Right atrium auricular region (tissue), 2 donors: ENCODE measurements around the gene ROR2. TPM values are rescaled to one million over a fixed set of nuclear protein-coding genes. Genes with fewer than 3 reads are reported as not detected.
A peak's percentile ranks its signal among the peaks of the same experiment; 100 is the strongest.

ENCODE experiments used
- DNase-seq: peaks from one replicate; pipeline ENCODE4 v3.0.0-alpha.2; 2019; ENCODE audit warnings: low spot score
- H3K27ac ChIP-seq, 2 donors: fragments of 200-600 bp; sonication (generic); 1 replicate in 1 of 2; 2 replicates in 1 of 2; pipeline ENCODE4 v1.5.1; 2016 to 2019
- H3K27me3 ChIP-seq, 2 donors: fragments of 200-600 bp; sonication (generic); one replicate each; pipeline versions ENCODE4 v1.5.1 to v1.6.0; 2017 to 2019
- H3K36me3 ChIP-seq: fragments of 200-600 bp; sonication (generic); one replicate; pipeline ENCODE4 v1.5.1; 2016
- H3K4me1 ChIP-seq, 2 donors: fragments of 200-600 bp; sonication (generic); one replicate each; pipeline versions ENCODE4 v1.5.1 to v1.6.0; 2017 to 2019
- H3K4me3 ChIP-seq, 2 donors: fragments of 200-600 bp; sonication (generic); 1 replicate in 1 of 2; 2 replicates in 1 of 2; pipeline ENCODE4 v1.5.1; 2017 to 2019; ENCODE audit warnings: mild to moderate bottlenecking in 1 of 2, moderate library complexity in 1 of 2
- H3K9me3 ChIP-seq, 2 donors: fragments of 200-600 bp; sonication (generic); one replicate each; pipeline ENCODE4 v1.5.1; 2019
- total RNA-seq, 2 donors: library from RNA; depleted of rRNA; stranded (reverse); fragments of >200 nt; gene quantifications; one replicate each; pipeline ENCODE4 v1.1.0, GENCODE V29; 2016
- TF ChIP-seq, protein P1 (sequence below), 2 donors: fragments of 200-600 bp; sonication (generic); IDR thresholded peaks; one replicate each; pipeline ENCODE4 v1.5.1; 2019; ENCODE audit warnings: antibody characterized with exemption in 2 of 2

ROR2 gene
- total RNA-seq, 2 donors from 2014 or later: 21.8 to 28.5 TPM

DNA sequence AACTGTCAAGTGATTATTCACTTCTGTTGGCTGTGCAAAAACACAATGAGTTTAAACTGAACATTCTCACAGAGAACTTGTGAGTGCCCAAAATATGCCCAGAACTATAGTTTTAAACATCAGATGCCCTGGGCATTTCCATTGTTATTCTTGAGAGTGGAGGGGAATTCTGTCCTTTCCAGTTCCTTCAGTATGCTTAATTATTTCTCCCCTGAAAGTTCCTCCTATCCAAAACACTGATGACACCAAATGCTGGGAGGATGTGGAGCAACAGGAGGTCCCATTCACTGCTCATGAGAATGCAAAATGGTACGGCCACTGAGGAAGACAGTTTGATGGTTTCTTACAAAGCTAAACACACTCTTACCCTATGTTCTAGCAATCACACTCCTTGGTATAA, 55.5 kb downstream of the ROR2 start:
- Histone ChIP-seq H3K4me1 (peaks cover 0 to 69% of the 10 kb centered on the region in 2 donors), H3K4me3 (no peak overlapping the region), H3K27ac (no peak overlapping the region), H3K36me3 (no peaks in the 10 kb centered on the region), H3K9me3 (no peaks in the 10 kb centered on the region), H3K27me3 (no peaks in the 10 kb centered on the region)
- no peak for DNase-seq
- TF ChIP-seq, protein P1, sequence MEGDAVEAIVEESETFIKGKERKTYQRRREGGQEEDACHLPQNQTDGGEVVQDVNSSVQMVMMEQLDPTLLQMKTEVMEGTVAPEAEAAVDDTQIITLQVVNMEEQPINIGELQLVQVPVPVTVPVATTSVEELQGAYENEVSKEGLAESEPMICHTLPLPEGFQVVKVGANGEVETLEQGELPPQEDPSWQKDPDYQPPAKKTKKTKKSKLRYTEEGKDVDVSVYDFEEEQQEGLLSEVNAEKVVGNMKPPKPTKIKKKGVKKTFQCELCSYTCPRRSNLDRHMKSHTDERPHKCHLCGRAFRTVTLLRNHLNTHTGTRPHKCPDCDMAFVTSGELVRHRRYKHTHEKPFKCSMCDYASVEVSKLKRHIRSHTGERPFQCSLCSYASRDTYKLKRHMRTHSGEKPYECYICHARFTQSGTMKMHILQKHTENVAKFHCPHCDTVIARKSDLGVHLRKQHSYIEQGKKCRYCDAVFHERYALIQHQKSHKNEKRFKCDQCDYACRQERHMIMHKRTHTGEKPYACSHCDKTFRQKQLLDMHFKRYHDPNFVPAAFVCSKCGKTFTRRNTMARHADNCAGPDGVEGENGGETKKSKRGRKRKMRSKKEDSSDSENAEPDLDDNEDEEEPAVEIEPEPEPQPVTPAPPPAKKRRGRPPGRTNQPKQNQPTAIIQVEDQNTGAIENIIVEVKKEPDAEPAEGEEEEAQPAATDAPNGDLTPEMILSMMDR (IDR thresholded peaks at IDR 0.05): no peak

DNA sequence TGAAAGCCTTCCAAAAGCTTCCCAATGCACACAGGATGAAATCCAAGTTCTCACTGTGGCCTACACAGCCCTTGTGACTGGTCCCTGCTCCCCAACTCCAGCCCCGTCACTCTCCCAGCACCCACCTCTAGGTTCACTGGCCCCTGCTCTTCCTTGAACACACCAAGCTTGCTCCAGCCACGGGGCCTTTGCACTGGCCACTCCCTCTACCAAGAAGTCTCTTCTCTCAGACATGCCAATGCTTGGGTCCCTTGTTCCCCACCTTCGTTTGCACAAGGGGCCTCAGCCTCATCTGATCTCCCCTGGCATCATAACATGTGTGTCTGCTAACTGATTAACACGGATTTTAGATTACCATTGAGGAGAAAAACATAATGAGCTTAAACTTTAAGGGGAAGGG, 56.0 kb downstream of the ROR2 start:
- Histone ChIP-seq H3K27ac (peak overlapping the region in 1 of 2 donors; percentile 16), H3K36me3 (no peaks in the 10 kb centered on the region), H3K4me1 (peaks cover 0 to 69% of the 10 kb centered on the region in 2 donors), H3K9me3 (no peaks in the 10 kb centered on the region), H3K4me3 (no peak overlapping the region), H3K27me3 (no peaks in the 10 kb centered on the region)
- DNase-seq: no peak
- TF ChIP-seq, protein P1 (IDR thresholded peaks at IDR 0.05): no peak

DNA sequence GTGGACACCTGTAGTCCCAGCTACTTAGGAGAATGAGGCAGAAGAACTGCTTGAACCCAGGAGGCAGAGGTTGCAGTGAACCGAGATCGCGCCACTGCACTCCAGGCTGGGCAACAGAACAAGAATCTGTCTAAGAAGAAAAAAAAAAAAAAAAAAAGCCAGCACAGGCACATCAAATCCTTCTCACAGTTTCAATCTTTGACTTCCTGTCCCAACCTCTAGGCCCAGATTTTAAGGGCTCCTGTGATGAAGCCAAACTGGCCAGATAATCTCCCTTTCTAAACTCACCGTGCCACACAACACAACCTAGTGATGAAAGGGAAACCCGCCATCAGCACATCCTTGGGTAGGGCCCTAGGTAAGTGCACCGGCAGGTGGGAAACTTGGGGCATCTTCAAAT, 58.1 kb downstream of the ROR2 start:
- no peak for DNase-seq
- Histone ChIP-seq H3K4me3 (no peak overlapping the region), H3K9me3 (no peaks in the 10 kb centered on the region), H3K27me3 (no peaks in the 10 kb centered on the region), H3K36me3 (no peaks in the 10 kb centered on the region), H3K27ac (peak overlapping the region in 1 of 2 donors; percentile 23), H3K4me1 (peaks cover 0 to 56% of the 10 kb centered on the region in 2 donors)
- TF ChIP-seq, protein P1 (IDR thresholded peaks at IDR 0.05): no peak

DNA sequence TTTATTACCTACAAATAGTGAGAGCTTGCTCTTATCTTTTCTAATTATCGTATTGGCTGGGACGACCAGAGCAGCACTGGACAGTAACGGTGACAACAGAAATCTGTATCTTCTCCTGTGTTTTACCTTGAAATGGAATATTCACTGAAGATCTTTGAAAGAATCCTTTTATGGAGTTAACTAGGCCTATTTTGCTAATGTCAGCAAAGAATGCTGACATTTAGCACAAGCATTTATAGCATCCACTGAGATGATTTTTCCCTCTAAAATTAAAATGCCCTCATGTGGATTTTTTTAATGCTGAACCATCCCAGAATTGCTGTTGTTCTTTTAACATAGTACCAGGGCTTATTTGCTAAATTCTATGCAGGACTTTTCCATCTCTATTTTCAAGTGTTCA, 59.4 kb downstream of the ROR2 start:
- TF ChIP-seq, protein P1 (IDR thresholded peaks at IDR 0.05): no peak
- H3K36me3 ChIP-seq: no peaks in the 10 kb centered on the region
- peaks cover 0 to 44% of the 10 kb centered on the region in 2 donors for H3K4me1 ChIP-seq
- no peaks in the 10 kb centered on the region for H3K27me3 ChIP-seq
- no peak overlapping the region for H3K27ac ChIP-seq
- no peak overlapping the region for H3K4me3 ChIP-seq
- no peak for DNase-seq
- H3K9me3 ChIP-seq: no peaks in the 10 kb centered on the region

DNA sequence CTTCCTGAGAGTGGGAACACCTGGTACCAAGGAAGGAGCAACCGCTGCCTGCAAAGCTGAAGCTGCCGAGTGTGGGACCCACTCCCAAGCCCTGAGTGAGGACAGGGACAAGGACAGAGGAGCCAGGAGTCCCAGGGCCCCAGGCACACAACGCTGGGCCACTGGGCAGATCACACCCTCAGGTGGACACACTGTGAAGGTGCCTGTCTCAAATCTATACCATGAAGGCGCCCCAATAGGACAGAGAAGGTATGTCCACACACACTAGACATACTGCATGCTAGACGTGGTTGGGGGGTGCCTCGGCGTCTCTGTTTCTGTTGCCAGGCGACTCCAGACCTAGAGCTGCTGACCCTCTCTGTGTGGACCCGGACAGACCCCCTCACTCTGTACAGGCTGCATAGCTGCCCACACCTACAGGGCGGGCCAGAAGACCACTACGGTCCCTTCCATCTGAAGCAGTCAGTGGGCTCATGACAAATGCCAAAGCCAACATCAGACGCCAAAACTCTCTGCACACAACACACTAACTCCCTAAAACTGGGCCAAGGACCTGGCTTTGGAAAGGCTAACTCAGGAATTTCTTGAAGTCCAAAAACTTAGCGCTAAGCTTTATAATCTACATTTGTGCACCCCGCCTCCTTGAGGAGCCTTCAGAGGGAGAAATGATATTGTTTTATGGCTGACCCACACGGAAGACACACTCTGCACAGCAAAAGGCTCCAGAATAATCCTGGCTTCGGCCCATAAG, 60.7 kb downstream of the ROR2 start:
- no peak for DNase-seq
- Histone ChIP-seq H3K9me3 (no peaks in the 10 kb centered on the region), H3K4me1 (peaks cover 0 to 42% of the 10 kb centered on the region in 2 donors), H3K4me3 (no peak overlapping the region), H3K27me3 (no peaks in the 10 kb centered on the region), H3K36me3 (no peaks in the 10 kb centered on the region), H3K27ac (peak overlapping the region in 1 of 2 donors; percentile 24)
- TF ChIP-seq, protein P1 (IDR thresholded peaks at IDR 0.05): no peak
